Thyroid gland (tissue), 4 donors: ENCODE results near the gene LYRM2. TPM values are rescaled to one million over a fixed set of nuclear protein-coding genes. Genes with fewer than 3 reads are reported as not detected.
A peak's percentile ranks its signal among the peaks of the same experiment; 100 is the strongest.

Source experiments
- DNase-seq, 2 donors: peaks; one replicate each; pipeline ENCODE4 v3.0.0-alpha.2; 2019
- H3K27ac ChIP-seq, 3 donors: fragments of 200-600 bp; sonication (generic); 1 replicate in 2 of 3; 2 replicates in 1 of 3; pipeline ENCODE4 v1.5.1; 2016 to 2019; ENCODE audit warnings: mild to moderate bottlenecking in 1 of 3, moderate library complexity in 1 of 3
- H3K27me3 ChIP-seq: fragments of 200-600 bp; sonication (generic); one replicate; pipeline ENCODE4 v1.5.1; 2019
- H3K36me3 ChIP-seq, 2 donors: fragments of 200-600 bp; sonication (generic); one replicate each; pipeline ENCODE4 v1.5.1; 2016 to 2019
- H3K4me1 ChIP-seq, 2 donors: fragments of 200-600 bp; sonication (generic); one replicate each; pipeline ENCODE4 v1.5.1; 2017 to 2019
- H3K4me3 ChIP-seq, 3 donors: fragments of 200-600 bp; sonication (generic); replicated peaks in 1 of 3; 1 replicate in 2 of 3; 2 replicates in 1 of 3; pipeline ENCODE4 v1.5.1; 2016; ENCODE audit warnings: mild to moderate bottlenecking in 1 of 3
- H3K9me3 ChIP-seq: fragments of 200-600 bp; sonication (generic); one replicate; pipeline ENCODE4 v1.5.1; 2017
- CTCF ChIP-seq, 6 experiments: fragments of 200-600 bp in 3 of 6; fragments of 450-650 bp in 3 of 6; sonication (generic) in 3 of 6; IDR thresholded peaks; one replicate each; pipeline ENCODE4 v1.5.1; 2016 to 2019; ENCODE audit warnings: antibody characterized with exemption in 6 of 6, mild to moderate bottlenecking in 2 of 6, inconsistent platforms in 1 of 6, moderate library complexity in 1 of 6
- POLR2A ChIP-seq, 2 donors: fragments of 450-650 bp; IDR thresholded peaks; one replicate each; pipeline ENCODE4 v1.6.1; 2017; ENCODE audit warnings: antibody characterized with exemption in 2 of 2, mild to moderate bottlenecking in 2 of 2, moderate library complexity in 1 of 2
- WGBS, 2 donors: methylation state at CpG; one replicate each; pipeline ENCODE4 v1.1.5; 2017; 5-methylcytosine and 5-hydroxymethylcytosine counted together
- intact Hi-C: fragments of 100-400 bp; cut with DNase I; formaldehyde crosslinking; loops from one replicate; pipeline ENCODE4 v1.15.1; 2023
- total RNA-seq, 4 donors: library from RNA; depleted of rRNA; stranded (reverse); fragments of >200 nt; gene quantifications; one replicate each; pipeline ENCODE4 v1.2.3, GENCODE V29; 2016

The LYRM2 gene
- total RNA-seq, result 10 to 100 TPM; 28.7 to 38.5 (median 31.2) TPM

GRCh38 chr6:89638320-89639195, at the start of gene LYRM2:
TSS of gene LYRM2 (minus strand) at chr6:89638747. CDS start at chr6:89638716, 31 bp downstream.
- peak; percentile 94 to 96 for DNase-seq
- H3K27ac ChIP-seq, result peak within 1 kb of the TSS; percentile 89 to 91 (median 89)
- WGBS, 2 donors, result 4% methylated on average over 26 to 36 of the region's 58 CpGs

GRCh38 chr6:89688328-89688727, 49.8 kb upstream of the LYRM2 start:
- WGBS, 2 donors, result 93 to 100% methylated on average over 2 of the region's 2 CpGs
- peaks cover 60 to 82% of the 10 kb centered on the region in 2 donors for H3K36me3 ChIP-seq
- TF ChIP-seq CTCF (IDR thresholded peaks at IDR 0.05), result no peak
- no peak for TF ChIP-seq POLR2A (IDR thresholded peaks at IDR 0.05)

More at GRCh38 chr6:89638320-89639195, at the start of gene LYRM2:
- intact Hi-C loops, result no loop called here
- TF ChIP-seq CTCF (IDR thresholded peaks at IDR 0.05) (peak in 1 of 6 experiments; percentile 19), POLR2A (IDR thresholded peaks at IDR 0.05) (peak; percentile 70 to 95)
- Histone ChIP-seq H3K4me3 (peak within 1 kb of the TSS; percentile 48 to 69 (median 63)), H3K36me3 (peaks cover 0 to 9% of the 10 kb centered on the region in 2 donors), H3K4me1 (peaks cover 12 to 15% of the 10 kb centered on the region in 2 donors), H3K27me3 (no peaks in the 10 kb centered on the region), H3K9me3 (no peaks in the 10 kb centered on the region)

GRCh38 chr6:89685311-89685710, 46.8 kb upstream of the LYRM2 start:
- peaks cover 64 to 81% of the 10 kb centered on the region in 2 donors for H3K36me3 ChIP-seq
- H3K27ac ChIP-seq, result no peak overlapping the region
- no peak overlapping the region for H3K4me3 ChIP-seq
- H3K27me3 ChIP-seq, result no peaks in the 10 kb centered on the region
- no peak for TF ChIP-seq CTCF (IDR thresholded peaks at IDR 0.05)
- TF ChIP-seq POLR2A (IDR thresholded peaks at IDR 0.05), result no peak
- no peaks in the 10 kb centered on the region for H3K4me1 ChIP-seq
- DNase-seq, result no peak
- WGBS, 2 donors, result 95 to 100% methylated on average over 2 of the region's 2 CpGs
- no peaks in the 10 kb centered on the region for H3K9me3 ChIP-seq
- intact Hi-C loops, result no loop called here

More at GRCh38 chr6:89688328-89688727, 49.8 kb upstream of the LYRM2 start:
- Histone ChIP-seq H3K4me3 (no peak overlapping the region), H3K27ac (no peak overlapping the region), H3K27me3 (no peaks in the 10 kb centered on the region), H3K9me3 (no peaks in the 10 kb centered on the region), H3K4me1 (no peaks in the 10 kb centered on the region)
- DNase-seq, result no peak
- intact Hi-C loops, result no loop called here

- H3K4me1 ChIP-seq, result no peaks in the 10 kb centered on the region
- no peak overlapping the region for H3K4me3 ChIP-seq
- H3K27ac ChIP-seq, result no peak overlapping the region
- TF ChIP-seq POLR2A (IDR thresholded peaks at IDR 0.05) (no peak), CTCF (IDR thresholded peaks at IDR 0.05) (no peak)
- no peaks in the 10 kb centered on the region for H3K27me3 ChIP-seq
- 94 to 97% methylated on average over 1 of the region's 1 CpG for WGBS, 2 donors
- no peak for DNase-seq
- intact Hi-C loops, result no loop called here
- peaks cover 79% of the 10 kb centered on the region in 2 donors for H3K36me3 ChIP-seq
- no peaks in the 10 kb centered on the region for H3K9me3 ChIP-seq
These were observed 44.4 kb upstream of the LYRM2 start for GRCh38 chr6:89682991-89683390.

- Histone ChIP-seq H3K36me3 (peaks cover 79% of the 10 kb centered on the region in 2 donors), H3K27ac (no peak overlapping the region), H3K4me3 (no peak overlapping the region), H3K9me3 (no peaks in the 10 kb centered on the region), H3K27me3 (no peaks in the 10 kb centered on the region), H3K4me1 (no peaks in the 10 kb centered on the region)
- TF ChIP-seq CTCF (IDR thresholded peaks at IDR 0.05), result no peak
- TF ChIP-seq POLR2A (IDR thresholded peaks at IDR 0.05), result no peak
- WGBS, 2 donors, result 92 to 98% methylated on average over 10 of the region's 10 CpGs
- intact Hi-C loops, result no loop called here
- DNase-seq, result no peak
These were observed 43.5 kb upstream of the LYRM2 start for GRCh38 chr6:89681983-89682564.
